Neural progenitor cell (in vitro differentiated cells): ENCODE measurements around the gene C2CD5. TPM values are rescaled to one million over a fixed set of nuclear protein-coding genes. Genes with fewer than 3 reads are reported as not detected.
"Not testable (repeated sequence)": the region's sequence is repeated elsewhere in the genome, so short reads cannot be mapped to it uniquely, and the experiment has no call there.

Experiments used
- DNase-seq: peaks from one replicate; pipeline ENCODE4 v3.0.0-alpha.2; 2016; ENCODE audit warnings: low spot score
- H2AFZ ChIP-seq: fragments of 200-600 bp; sonication (generic); replicated peaks from 2 replicates; pipeline ENCODE4 v1.6.1; 2016; ENCODE audit warnings: antibody characterized with exemption
- H3F3A ChIP-seq: fragments of 200-600 bp; sonication (generic); 2 replicates; pipeline ENCODE4 v1.6.1; 2016; ENCODE audit warnings: antibody characterized with exemption, low read depth
- H3K27ac ChIP-seq: fragments of 200-600 bp; sonication (generic); 2 replicates; pipeline ENCODE4 v1.5.1; 2016; ENCODE audit warnings: mild to moderate bottlenecking
- H3K27me3 ChIP-seq: fragments of 200-600 bp; sonication (generic); 2 replicates; pipeline ENCODE4 v1.6.1; 2016; ENCODE audit warnings: mild to moderate bottlenecking, moderate library complexity
- H3K36me3 ChIP-seq: fragments of 200-600 bp; sonication (generic); 2 replicates; pipeline ENCODE4 v1.5.1; 2016
- H3K4me1 ChIP-seq: fragments of 200-600 bp; sonication (generic); 2 replicates; pipeline ENCODE4 v1.6.1; 2016; ENCODE audit warnings: mixed run types
- H3K4me2 ChIP-seq: fragments of 200-600 bp; sonication (generic); 2 replicates; pipeline ENCODE4 v1.6.1; 2016
- H3K4me3 ChIP-seq: fragments of 200-600 bp; sonication (generic); 2 replicates; pipeline ENCODE4 v1.5.1; 2016
- H3K79me2 ChIP-seq: fragments of 200-600 bp; sonication (generic); 2 replicates; pipeline ENCODE4 v1.6.1; 2016; ENCODE audit warnings: low read depth
- H3K9ac ChIP-seq: fragments of 200-600 bp; sonication (generic); 2 replicates; pipeline ENCODE4 v1.6.1; 2016
- H3K9me3 ChIP-seq: fragments of 200-600 bp; sonication (generic); 2 replicates; pipeline ENCODE4 v1.5.1; 2016; ENCODE audit warnings: low read depth
- H4K20me1 ChIP-seq: fragments of 200-600 bp; sonication (generic); 2 replicates; pipeline ENCODE4 v1.6.1; 2016; ENCODE audit warnings: low read depth
- H3K27ac Mint-ChIP-seq: 3 replicates; pipeline ENCODE4 v1.8.0; 2021; ENCODE audit warnings: mixed read lengths
- H3K27me3 Mint-ChIP-seq: 2 replicates; pipeline ENCODE4 v1.8.0; 2022; ENCODE audit warnings: low read depth, mild to moderate bottlenecking, inconsistent platforms, moderate library complexity, mixed read lengths; ENCODE audit not compliant: insufficient read depth
- H3K36me3 Mint-ChIP-seq: 3 replicates; pipeline ENCODE4 v1.8.0; 2021; ENCODE audit warnings: mixed read lengths
- H3K4me1 Mint-ChIP-seq: 3 replicates; pipeline ENCODE4 v1.8.0; 2021; ENCODE audit warnings: mixed read lengths
- H3K4me3 Mint-ChIP-seq: 3 replicates; pipeline ENCODE4 v1.8.0; 2021; ENCODE audit warnings: mild to moderate bottlenecking, moderate library complexity, mixed read lengths
- H3K9me3 Mint-ChIP-seq: 3 replicates; pipeline ENCODE4 v1.8.0; 2020; ENCODE audit warnings: mixed read lengths
- EZH2 ChIP-seq: fragments of 200-600 bp; sonication (generic); IDR thresholded peaks from 2 replicates; pipeline ENCODE4 v1.6.1; 2017; ENCODE audit warnings: antibody characterized with exemption, mild to moderate bottlenecking, moderate library complexity
- EZH2phosphoT487 ChIP-seq: fragments of 200-600 bp; sonication (generic); IDR thresholded peaks from 2 replicates; pipeline ENCODE4 v1.6.1; 2017; ENCODE audit warnings: antibody characterized with exemption
- total RNA-seq: library from RNA; depleted of rRNA; stranded (reverse); fragments of >200 nt; gene quantifications from 2 replicates; pipeline ENCODE4 v1.2.3, GENCODE V29; 2015; ENCODE audit warnings: low replicate concordance
- TF ChIP-seq, protein P1 (sequence below): fragments of 200-600 bp; sonication (generic); IDR thresholded peaks from 2 replicates; pipeline ENCODE4 v1.5.1; 2017; ENCODE audit warnings: antibody characterized with exemption, mild to moderate bottlenecking

Gene C2CD5
- total RNA-seq, 1 donor from 2014 or later: 86.9 TPM

DNA sequence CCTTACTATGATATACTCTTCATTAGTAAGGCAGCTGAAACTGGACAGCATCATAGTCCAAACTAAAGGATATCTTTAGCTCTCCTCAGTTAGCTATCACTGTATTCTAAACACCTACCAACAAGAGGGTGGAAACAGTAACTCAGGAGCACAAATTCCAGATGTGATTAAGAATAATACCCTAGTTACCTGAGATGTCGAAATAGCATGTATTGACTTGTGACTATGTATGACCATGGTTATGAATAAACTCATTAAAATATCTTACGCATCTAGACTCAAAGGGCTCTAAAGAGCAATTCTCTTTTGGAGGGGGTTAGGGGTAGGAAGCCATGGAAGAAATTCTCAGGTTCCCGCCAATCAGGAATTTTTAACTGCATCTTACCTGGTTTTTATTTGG lies 90.8 kb downstream of the C2CD5 start:
- Histone ChIP-seq H4K20me1 (no peaks in the 10 kb centered on the region), H3K27ac (no peak overlapping the region), H3F3A (no peaks in the 10 kb centered on the region), H2AFZ (no peak overlapping the region), H3K79me2 (no peaks in the 10 kb centered on the region), H3K4me1 (no peaks in the 10 kb centered on the region), H3K4me2 (no peak overlapping the region), H3K9ac (no peak overlapping the region), H3K36me3 (no peaks in the 10 kb centered on the region), H3K4me3 (no peak overlapping the region), H3K9me3 (no peaks in the 10 kb centered on the region), H3K27me3 (no peaks in the 10 kb centered on the region)
- Mint-ChIP-seq H3K36me3 (peaks cover 5% of the 10 kb centered on the region), H3K9me3 (no peaks in the 10 kb centered on the region), H3K27me3 (no peaks in the 10 kb centered on the region), H3K4me3 (no peak overlapping the region), H3K27ac (no peak overlapping the region), H3K4me1 (peaks cover 2% of the 10 kb centered on the region)
- TF ChIP-seq, protein P1, sequence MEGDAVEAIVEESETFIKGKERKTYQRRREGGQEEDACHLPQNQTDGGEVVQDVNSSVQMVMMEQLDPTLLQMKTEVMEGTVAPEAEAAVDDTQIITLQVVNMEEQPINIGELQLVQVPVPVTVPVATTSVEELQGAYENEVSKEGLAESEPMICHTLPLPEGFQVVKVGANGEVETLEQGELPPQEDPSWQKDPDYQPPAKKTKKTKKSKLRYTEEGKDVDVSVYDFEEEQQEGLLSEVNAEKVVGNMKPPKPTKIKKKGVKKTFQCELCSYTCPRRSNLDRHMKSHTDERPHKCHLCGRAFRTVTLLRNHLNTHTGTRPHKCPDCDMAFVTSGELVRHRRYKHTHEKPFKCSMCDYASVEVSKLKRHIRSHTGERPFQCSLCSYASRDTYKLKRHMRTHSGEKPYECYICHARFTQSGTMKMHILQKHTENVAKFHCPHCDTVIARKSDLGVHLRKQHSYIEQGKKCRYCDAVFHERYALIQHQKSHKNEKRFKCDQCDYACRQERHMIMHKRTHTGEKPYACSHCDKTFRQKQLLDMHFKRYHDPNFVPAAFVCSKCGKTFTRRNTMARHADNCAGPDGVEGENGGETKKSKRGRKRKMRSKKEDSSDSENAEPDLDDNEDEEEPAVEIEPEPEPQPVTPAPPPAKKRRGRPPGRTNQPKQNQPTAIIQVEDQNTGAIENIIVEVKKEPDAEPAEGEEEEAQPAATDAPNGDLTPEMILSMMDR: no peak
- TF ChIP-seq EZH2: no peak
- TF ChIP-seq EZH2phosphoT487: no peak
- DNase-seq: no peak

DNA sequence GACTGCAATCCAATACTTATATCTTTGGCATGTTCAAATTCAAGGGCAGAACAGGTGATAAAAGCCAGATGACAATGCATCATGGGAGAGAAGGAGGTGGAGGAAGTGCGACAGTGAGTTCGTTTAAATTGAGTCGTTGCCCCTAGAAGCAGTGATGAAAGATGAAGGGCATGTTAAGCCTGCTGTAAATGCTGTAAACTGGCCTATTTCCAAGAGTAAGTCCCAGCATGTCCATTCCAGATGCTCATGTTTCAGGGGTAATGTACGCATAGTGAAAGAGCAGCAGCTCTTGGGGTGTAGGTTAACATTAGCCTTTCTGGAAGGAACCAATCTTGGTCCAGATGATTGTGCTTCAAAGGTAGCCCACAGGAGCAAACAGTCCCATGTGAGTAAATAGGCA lies 97.1 kb downstream of the C2CD5 start:
- Histone ChIP-seq H3K4me3 (no peak overlapping the region), H3K36me3 (no peaks in the 10 kb centered on the region), H3F3A (no peaks in the 10 kb centered on the region), H3K4me2 (no peak overlapping the region), H2AFZ (no peak overlapping the region), H3K27me3 (no peaks in the 10 kb centered on the region), H4K20me1 (no peaks in the 10 kb centered on the region), H3K4me1 (no peaks in the 10 kb centered on the region), H3K79me2 (no peaks in the 10 kb centered on the region), H3K9ac (no peak overlapping the region), H3K27ac (no peak overlapping the region), H3K9me3 (no peaks in the 10 kb centered on the region)
- no peaks in the 10 kb centered on the region for H3K27me3 Mint-ChIP-seq
- H3K4me3 Mint-ChIP-seq: no peak overlapping the region
- no peaks in the 10 kb centered on the region for H3K4me1 Mint-ChIP-seq
- H3K36me3 Mint-ChIP-seq: peaks cover 4% of the 10 kb centered on the region
- H3K9me3 Mint-ChIP-seq: no peaks in the 10 kb centered on the region
- TF ChIP-seq EZH2: no peak
- TF ChIP-seq, protein P1: no peak
- TF ChIP-seq EZH2phosphoT487: no peak
- no peak for DNase-seq
- no peak overlapping the region for H3K27ac Mint-ChIP-seq

DNA sequence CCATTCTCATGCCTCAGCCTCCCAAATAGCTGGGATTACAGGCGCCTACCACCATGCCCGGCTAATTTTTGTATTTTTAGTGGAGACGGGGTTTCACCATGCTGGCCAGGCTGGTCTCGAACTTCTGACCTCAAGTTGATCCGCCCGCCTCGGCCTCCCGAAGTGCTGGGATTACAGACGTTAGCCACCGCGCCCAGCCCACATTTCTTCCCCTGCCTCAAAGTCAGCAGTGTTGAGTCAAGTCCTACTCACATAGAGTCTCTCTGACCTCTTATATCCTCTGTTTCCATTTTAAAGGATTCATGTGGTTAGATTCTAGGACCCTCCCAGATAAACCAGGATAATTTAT lies 100.1 kb downstream of the C2CD5 start:
- not testable (repeated sequence) for H3K9ac ChIP-seq, DNase-seq, H3K4me2 ChIP-seq, H3K79me2 ChIP-seq, H3K4me1 Mint-ChIP-seq, H2AFZ ChIP-seq, H3K4me3 Mint-ChIP-seq, H3K4me3 ChIP-seq, H4K20me1 ChIP-seq, H3K4me1 ChIP-seq, H3K36me3 Mint-ChIP-seq, H3K27me3 ChIP-seq, H3F3A ChIP-seq, H3K36me3 ChIP-seq, H3K27ac Mint-ChIP-seq, H3K27me3 Mint-ChIP-seq, H3K27ac ChIP-seq, H3K9me3 Mint-ChIP-seq, H3K9me3 ChIP-seq

DNA sequence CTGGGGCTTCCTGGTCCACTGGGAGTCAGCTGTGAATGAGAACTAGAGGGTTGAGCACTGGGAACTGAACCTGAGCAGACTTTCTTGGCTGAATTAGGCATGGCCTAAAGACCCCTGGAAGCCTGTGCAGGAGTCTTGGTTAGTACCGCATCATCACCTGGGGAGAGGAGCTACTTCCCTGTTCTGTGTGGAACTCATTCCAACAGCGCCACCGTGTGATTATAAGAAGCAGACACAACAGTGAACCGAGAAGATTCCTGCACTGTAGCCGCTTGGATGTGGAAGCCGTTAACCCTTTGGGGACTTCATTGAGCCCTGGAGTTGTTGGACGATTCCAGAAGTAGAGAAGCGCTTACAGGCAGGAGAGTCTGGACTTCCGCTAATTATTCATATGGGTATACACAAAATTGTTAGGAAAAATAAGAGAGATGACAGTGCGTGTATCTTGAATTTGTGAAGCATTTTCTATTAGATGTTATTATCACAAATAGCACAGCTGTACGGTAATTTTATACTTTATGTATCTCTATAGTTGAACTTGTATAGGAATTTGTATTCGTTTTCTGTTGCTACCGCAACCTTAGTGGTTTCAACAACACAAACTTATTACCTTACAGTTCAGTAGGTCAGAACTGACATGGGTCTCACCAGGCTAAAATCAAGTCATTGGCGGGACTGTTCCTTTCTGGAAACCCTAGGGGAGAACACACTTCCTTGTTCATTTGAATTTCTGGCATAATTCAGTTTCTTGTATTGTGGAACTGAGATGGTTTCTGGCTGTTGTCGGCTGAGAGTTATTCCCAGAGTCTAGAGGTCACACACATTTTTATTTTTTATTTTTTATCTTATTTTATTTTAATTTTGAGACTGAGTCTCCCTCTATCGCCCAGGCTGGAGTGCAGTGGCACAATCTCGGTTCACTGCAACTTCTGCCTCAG lies 100.7 kb downstream of the C2CD5 start:
- no peaks in the 10 kb centered on the region for H3K79me2 ChIP-seq
- no peaks in the 10 kb centered on the region for H3K36me3 Mint-ChIP-seq
- no peaks in the 10 kb centered on the region for H4K20me1 ChIP-seq
- H2AFZ ChIP-seq: peak overlapping the region; percentile 74
- no peak overlapping the region for H3K27ac ChIP-seq
- DNase-seq: peak; percentile 91
- H3K9me3 ChIP-seq: no peaks in the 10 kb centered on the region
- no peaks in the 10 kb centered on the region for H3K27me3 Mint-ChIP-seq
- no peaks in the 10 kb centered on the region for H3K4me1 ChIP-seq
- no peak overlapping the region for H3K27ac Mint-ChIP-seq
- no peaks in the 10 kb centered on the region for H3K9me3 Mint-ChIP-seq
- TF ChIP-seq, protein P1: peak; percentile 84
- TF ChIP-seq EZH2phosphoT487: no peak
- H3K4me3 ChIP-seq: no peak overlapping the region
- no peaks in the 10 kb centered on the region for H3F3A ChIP-seq
- no peak overlapping the region for H3K9ac ChIP-seq
- no peak overlapping the region for H3K4me3 Mint-ChIP-seq
- H3K4me2 ChIP-seq: no peak overlapping the region
- no peaks in the 10 kb centered on the region for H3K27me3 ChIP-seq
- no peaks in the 10 kb centered on the region for H3K36me3 ChIP-seq
- no peaks in the 10 kb centered on the region for H3K4me1 Mint-ChIP-seq
